Suprapubic skin (tissue), 4 donors: ENCODE data around the gene MAGI1. TPM values are rescaled to one million over a fixed set of nuclear protein-coding genes. Genes with fewer than 3 reads are reported as not detected.

Source experiments
- DNase-seq, 2 donors: peaks; one replicate each; pipeline ENCODE4 v3.0.0-alpha.2; 2019; ENCODE audit warnings: low spot score in 2 of 2
- H3K27ac ChIP-seq: fragments of 200-600 bp; sonication (generic); one replicate; pipeline ENCODE4 v1.5.1; 2019
- H3K27me3 ChIP-seq: fragments of 200-600 bp; sonication (generic); one replicate; pipeline ENCODE4 v1.5.1; 2019
- H3K36me3 ChIP-seq: fragments of 200-600 bp; sonication (generic); one replicate; pipeline ENCODE4 v1.5.1; 2019
- H3K4me1 ChIP-seq: fragments of 200-600 bp; sonication (generic); one replicate; pipeline ENCODE4 v1.5.1; 2019
- H3K4me3 ChIP-seq: fragments of 200-600 bp; sonication (generic); one replicate; pipeline ENCODE4 v1.5.1; 2019; ENCODE audit warnings: mild to moderate bottlenecking
- H3K9me3 ChIP-seq: fragments of 200-600 bp; sonication (generic); one replicate; pipeline ENCODE4 v1.5.1; 2019
- CTCF ChIP-seq, 2 donors: fragments of 200-600 bp in 1 of 2; fragments of 450-650 bp in 1 of 2; sonication (generic) in 1 of 2; IDR thresholded peaks; one replicate each; pipeline ENCODE4 v1.5.1; 2016 to 2019; ENCODE audit warnings: antibody characterized with exemption in 2 of 2, mild to moderate bottlenecking in 1 of 2, moderate library complexity in 1 of 2
- EP300 ChIP-seq: sonication (generic); formaldehyde crosslinking; IDR thresholded peaks from one replicate; pipeline ENCODE4 v1.6.1; 2017; ENCODE audit warnings: antibody characterized with exemption
- POLR2A ChIP-seq, 2 donors: fragments of 450-650 bp; IDR thresholded peaks; one replicate each; pipeline ENCODE4 v1.6.1; 2017; ENCODE audit warnings: antibody characterized with exemption in 2 of 2, mild to moderate bottlenecking in 2 of 2, moderate library complexity in 2 of 2
- POLR2AphosphoS5 ChIP-seq, 3 donors: sonication (generic); formaldehyde crosslinking; IDR thresholded peaks; one replicate each; pipeline ENCODE4 v1.6.1; 2017; ENCODE audit warnings: antibody characterized with exemption in 3 of 3
- WGBS: methylation state at CpG from one replicate; pipeline ENCODE4 v1.1.5; 2018; 5-methylcytosine and 5-hydroxymethylcytosine counted together
- total RNA-seq, 4 donors: library from RNA; depleted of rRNA; stranded (reverse); fragments of >200 nt; gene quantifications; one replicate each; pipeline ENCODE4 v1.1.0, GENCODE V29; 2016

The MAGI1 gene
- total RNA-seq, 4 donors from 2014 or later: 37.9 to 71.5 (median 48.6) TPM

GRCh38 chr3:65591313-65591712 lies 447.4 kb downstream of the MAGI1 start:
- 98% methylated on average over 3 of the region's 3 CpGs for WGBS
- no peaks in the 10 kb centered on the region for H3K36me3 ChIP-seq
- TF ChIP-seq CTCF (IDR thresholded peaks at IDR 0.05) (no peak), EP300 (no peak), POLR2AphosphoS5 (IDR thresholded peaks at IDR 0.05) (no peak), POLR2A (IDR thresholded peaks at IDR 0.05) (no peak)

GRCh38 chr3:65588884-65589283 lies 449.8 kb downstream of the MAGI1 start:
- Histone ChIP-seq H3K9me3 (no peaks in the 10 kb centered on the region), H3K36me3 (no peaks in the 10 kb centered on the region), H3K4me3 (no peak overlapping the region), H3K27ac (no peak overlapping the region), H3K27me3 (no peaks in the 10 kb centered on the region), H3K4me1 (no peaks in the 10 kb centered on the region)
- 93% methylated on average over 3 of the region's 3 CpGs for WGBS
- no peak for DNase-seq
- TF ChIP-seq EP300 (no peak), POLR2A (IDR thresholded peaks at IDR 0.05) (no peak), POLR2AphosphoS5 (IDR thresholded peaks at IDR 0.05) (no peak), CTCF (IDR thresholded peaks at IDR 0.05) (no peak)

More at GRCh38 chr3:65591313-65591712, 447.4 kb downstream of the MAGI1 start:
- H3K4me3 ChIP-seq: no peak overlapping the region
- no peak overlapping the region for H3K27ac ChIP-seq
- DNase-seq: no peak
- H3K9me3 ChIP-seq: no peaks in the 10 kb centered on the region
- no peaks in the 10 kb centered on the region for H3K27me3 ChIP-seq
- no peaks in the 10 kb centered on the region for H3K4me1 ChIP-seq

- 85% methylated on average over 12 of the region's 12 CpGs for WGBS
- Histone ChIP-seq H3K36me3 (no peaks in the 10 kb centered on the region), H3K27me3 (no peaks in the 10 kb centered on the region), H3K4me3 (no peak overlapping the region), H3K4me1 (no peaks in the 10 kb centered on the region), H3K9me3 (no peaks in the 10 kb centered on the region), H3K27ac (no peak overlapping the region)
- no peak for DNase-seq
- TF ChIP-seq POLR2A (IDR thresholded peaks at IDR 0.05) (no peak), EP300 (no peak), POLR2AphosphoS5 (IDR thresholded peaks at IDR 0.05) (no peak), CTCF (IDR thresholded peaks at IDR 0.05) (no peak)
Measured at GRCh38 chr3:65587650-65588439, 450.9 kb downstream of the MAGI1 start.

GRCh38 chr3:65584913-65585312 lies 453.8 kb downstream of the MAGI1 start:
- Histone ChIP-seq H3K4me3 (no peak overlapping the region), H3K27me3 (no peaks in the 10 kb centered on the region), H3K36me3 (no peaks in the 10 kb centered on the region), H3K4me1 (no peaks in the 10 kb centered on the region), H3K27ac (no peak overlapping the region), H3K9me3 (no peaks in the 10 kb centered on the region)
- WGBS: 95% methylated on average over 2 of the region's 2 CpGs
- no peak for DNase-seq
- TF ChIP-seq CTCF (IDR thresholded peaks at IDR 0.05): no peak

- Histone ChIP-seq H3K27ac (no peak overlapping the region), H3K4me3 (no peak overlapping the region), H3K4me1 (no peaks in the 10 kb centered on the region), H3K9me3 (no peaks in the 10 kb centered on the region), H3K27me3 (no peaks in the 10 kb centered on the region), H3K36me3 (no peaks in the 10 kb centered on the region)
- DNase-seq: no peak
- TF ChIP-seq POLR2A (IDR thresholded peaks at IDR 0.05) (no peak), EP300 (no peak), CTCF (IDR thresholded peaks at IDR 0.05) (no peak), POLR2AphosphoS5 (IDR thresholded peaks at IDR 0.05) (no peak)
Measured at GRCh38 chr3:65584002-65584401, 454.7 kb downstream of the MAGI1 start.
